ENCODE data around the gene MERTK.
"Not testable (repeated sequence)": the region's sequence is repeated elsewhere in the genome, so short reads cannot be mapped to it uniquely, and the experiment has no call there.

DNA sequence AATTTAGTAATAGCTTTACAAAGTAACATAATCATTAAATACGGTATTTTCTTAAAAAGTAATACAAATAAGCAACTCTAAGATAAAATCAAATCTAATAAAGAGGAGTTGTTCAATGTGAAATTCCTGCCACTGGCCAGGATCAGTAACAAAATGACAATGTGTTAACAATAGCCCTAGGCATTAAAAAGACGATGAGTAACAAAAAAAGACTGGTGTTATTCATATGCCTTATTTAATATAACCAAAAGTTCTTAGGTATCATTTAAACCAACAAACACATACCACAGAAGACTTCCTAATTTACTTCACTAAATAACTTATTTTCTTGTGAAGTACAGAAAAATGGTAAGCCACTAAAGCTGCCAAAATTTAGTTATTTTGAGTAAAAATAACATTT lies 25.6 kb upstream of the MERTK start:
- TF ChIP-seq, protein P1, sequence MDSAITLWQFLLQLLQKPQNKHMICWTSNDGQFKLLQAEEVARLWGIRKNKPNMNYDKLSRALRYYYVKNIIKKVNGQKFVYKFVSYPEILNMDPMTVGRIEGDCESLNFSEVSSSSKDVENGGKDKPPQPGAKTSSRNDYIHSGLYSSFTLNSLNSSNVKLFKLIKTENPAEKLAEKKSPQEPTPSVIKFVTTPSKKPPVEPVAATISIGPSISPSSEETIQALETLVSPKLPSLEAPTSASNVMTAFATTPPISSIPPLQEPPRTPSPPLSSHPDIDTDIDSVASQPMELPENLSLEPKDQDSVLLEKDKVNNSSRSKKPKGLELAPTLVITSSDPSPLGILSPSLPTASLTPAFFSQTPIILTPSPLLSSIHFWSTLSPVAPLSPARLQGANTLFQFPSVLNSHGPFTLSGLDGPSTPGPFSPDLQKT (CRISPR knock-in tag; IDR thresholded peaks at IDR 0.05; ENCODE audit: borderline replicate concordance), result not testable (repeated sequence)
- not testable (repeated sequence) for TF ChIP-seq CEBPB (IDR thresholded peaks at IDR 0.05; ENCODE audit: borderline replicate concordance, low read depth, low read length); NCOA1 (CRISPR knock-in tag; IDR thresholded peaks at IDR 0.05); HIVEP1 (CRISPR knock-in tag; IDR thresholded peaks at IDR 0.05); TMF1 (CRISPR knock-in tag; IDR thresholded peaks at IDR 0.05; ENCODE audit: low read depth)
- TF ChIP-seq, protein P2, sequence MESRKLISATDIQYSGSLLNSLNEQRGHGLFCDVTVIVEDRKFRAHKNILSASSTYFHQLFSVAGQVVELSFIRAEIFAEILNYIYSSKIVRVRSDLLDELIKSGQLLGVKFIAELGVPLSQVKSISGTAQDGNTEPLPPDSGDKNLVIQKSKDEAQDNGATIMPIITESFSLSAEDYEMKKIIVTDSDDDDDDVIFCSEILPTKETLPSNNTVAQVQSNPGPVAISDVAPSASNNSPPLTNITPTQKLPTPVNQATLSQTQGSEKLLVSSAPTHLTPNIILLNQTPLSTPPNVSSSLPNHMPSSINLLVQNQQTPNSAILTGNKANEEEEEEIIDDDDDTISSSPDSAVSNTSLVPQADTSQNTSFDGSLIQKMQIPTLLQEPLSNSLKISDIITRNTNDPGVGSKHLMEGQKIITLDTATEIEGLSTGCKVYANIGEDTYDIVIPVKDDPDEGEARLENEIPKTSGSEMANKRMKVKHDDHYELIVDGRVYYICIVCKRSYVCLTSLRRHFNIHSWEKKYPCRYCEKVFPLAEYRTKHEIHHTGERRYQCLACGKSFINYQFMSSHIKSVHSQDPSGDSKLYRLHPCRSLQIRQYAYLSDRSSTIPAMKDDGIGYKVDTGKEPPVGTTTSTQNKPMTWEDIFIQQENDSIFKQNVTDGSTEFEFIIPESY (CRISPR knock-in tag; IDR thresholded peaks at IDR 0.05), result not testable (repeated sequence)
- TF ChIP-seq, protein P3, sequence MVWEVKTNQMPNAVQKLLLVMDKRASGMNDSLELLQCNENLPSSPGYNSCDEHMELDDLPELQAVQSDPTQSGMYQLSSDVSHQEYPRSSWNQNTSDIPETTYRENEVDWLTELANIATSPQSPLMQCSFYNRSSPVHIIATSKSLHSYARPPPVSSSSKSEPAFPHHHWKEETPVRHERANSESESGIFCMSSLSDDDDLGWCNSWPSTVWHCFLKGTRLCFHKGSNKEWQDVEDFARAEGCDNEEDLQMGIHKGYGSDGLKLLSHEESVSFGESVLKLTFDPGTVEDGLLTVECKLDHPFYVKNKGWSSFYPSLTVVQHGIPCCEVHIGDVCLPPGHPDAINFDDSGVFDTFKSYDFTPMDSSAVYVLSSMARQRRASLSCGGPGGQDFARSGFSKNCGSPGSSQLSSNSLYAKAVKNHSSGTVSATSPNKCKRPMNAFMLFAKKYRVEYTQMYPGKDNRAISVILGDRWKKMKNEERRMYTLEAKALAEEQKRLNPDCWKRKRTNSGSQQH (CRISPR knock-in tag; IDR thresholded peaks at IDR 0.05; ENCODE audit: low read depth), result not testable (repeated sequence)
- TF ChIP-seq, protein P4, sequence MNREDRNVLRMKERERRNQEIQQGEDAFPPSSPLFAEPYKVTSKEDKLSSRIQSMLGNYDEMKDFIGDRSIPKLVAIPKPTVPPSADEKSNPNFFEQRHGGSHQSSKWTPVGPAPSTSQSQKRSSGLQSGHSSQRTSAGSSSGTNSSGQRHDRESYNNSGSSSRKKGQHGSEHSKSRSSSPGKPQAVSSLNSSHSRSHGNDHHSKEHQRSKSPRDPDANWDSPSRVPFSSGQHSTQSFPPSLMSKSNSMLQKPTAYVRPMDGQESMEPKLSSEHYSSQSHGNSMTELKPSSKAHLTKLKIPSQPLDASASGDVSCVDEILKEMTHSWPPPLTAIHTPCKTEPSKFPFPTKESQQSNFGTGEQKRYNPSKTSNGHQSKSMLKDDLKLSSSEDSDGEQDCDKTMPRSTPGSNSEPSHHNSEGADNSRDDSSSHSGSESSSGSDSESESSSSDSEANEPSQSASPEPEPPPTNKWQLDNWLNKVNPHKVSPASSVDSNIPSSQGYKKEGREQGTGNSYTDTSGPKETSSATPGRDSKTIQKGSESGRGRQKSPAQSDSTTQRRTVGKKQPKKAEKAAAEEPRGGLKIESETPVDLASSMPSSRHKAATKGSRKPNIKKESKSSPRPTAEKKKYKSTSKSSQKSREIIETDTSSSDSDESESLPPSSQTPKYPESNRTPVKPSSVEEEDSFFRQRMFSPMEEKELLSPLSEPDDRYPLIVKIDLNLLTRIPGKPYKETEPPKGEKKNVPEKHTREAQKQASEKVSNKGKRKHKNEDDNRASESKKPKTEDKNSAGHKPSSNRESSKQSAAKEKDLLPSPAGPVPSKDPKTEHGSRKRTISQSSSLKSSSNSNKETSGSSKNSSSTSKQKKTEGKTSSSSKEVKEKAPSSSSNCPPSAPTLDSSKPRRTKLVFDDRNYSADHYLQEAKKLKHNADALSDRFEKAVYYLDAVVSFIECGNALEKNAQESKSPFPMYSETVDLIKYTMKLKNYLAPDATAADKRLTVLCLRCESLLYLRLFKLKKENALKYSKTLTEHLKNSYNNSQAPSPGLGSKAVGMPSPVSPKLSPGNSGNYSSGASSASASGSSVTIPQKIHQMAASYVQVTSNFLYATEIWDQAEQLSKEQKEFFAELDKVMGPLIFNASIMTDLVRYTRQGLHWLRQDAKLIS (CRISPR knock-in tag; IDR thresholded peaks at IDR 0.05), result not testable (repeated sequence)
- TF ChIP-seq, protein P5, sequence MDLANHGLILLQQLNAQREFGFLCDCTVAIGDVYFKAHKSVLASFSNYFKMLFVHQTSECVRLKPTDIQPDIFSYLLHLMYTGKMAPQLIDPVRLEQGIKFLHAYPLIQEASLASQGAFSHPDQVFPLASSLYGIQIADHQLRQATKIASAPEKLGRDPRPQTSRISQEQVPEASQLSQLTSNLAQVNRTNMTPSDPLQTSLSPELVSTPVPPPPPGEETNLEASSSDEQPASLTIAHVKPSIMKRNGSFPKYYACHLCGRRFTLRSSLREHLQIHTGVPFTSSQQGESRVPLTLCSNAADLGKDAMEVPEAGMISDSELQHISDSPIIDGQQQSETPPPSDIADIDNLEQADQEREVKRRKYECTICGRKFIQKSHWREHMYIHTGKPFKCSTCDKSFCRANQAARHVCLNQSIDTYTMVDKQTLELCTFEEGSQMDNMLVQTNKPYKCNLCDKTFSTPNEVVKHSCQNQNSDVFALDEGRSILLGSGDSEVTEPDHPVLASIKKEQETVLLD (CRISPR knock-in tag; IDR thresholded peaks at IDR 0.05; ENCODE audit: low read depth), result not testable (repeated sequence)
- TF ChIP-seq, protein P6, sequence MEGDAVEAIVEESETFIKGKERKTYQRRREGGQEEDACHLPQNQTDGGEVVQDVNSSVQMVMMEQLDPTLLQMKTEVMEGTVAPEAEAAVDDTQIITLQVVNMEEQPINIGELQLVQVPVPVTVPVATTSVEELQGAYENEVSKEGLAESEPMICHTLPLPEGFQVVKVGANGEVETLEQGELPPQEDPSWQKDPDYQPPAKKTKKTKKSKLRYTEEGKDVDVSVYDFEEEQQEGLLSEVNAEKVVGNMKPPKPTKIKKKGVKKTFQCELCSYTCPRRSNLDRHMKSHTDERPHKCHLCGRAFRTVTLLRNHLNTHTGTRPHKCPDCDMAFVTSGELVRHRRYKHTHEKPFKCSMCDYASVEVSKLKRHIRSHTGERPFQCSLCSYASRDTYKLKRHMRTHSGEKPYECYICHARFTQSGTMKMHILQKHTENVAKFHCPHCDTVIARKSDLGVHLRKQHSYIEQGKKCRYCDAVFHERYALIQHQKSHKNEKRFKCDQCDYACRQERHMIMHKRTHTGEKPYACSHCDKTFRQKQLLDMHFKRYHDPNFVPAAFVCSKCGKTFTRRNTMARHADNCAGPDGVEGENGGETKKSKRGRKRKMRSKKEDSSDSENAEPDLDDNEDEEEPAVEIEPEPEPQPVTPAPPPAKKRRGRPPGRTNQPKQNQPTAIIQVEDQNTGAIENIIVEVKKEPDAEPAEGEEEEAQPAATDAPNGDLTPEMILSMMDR (CRISPR knock-in tag; IDR thresholded peaks at IDR 0.05), result not testable (repeated sequence)
- TF ChIP-seq, protein P7, sequence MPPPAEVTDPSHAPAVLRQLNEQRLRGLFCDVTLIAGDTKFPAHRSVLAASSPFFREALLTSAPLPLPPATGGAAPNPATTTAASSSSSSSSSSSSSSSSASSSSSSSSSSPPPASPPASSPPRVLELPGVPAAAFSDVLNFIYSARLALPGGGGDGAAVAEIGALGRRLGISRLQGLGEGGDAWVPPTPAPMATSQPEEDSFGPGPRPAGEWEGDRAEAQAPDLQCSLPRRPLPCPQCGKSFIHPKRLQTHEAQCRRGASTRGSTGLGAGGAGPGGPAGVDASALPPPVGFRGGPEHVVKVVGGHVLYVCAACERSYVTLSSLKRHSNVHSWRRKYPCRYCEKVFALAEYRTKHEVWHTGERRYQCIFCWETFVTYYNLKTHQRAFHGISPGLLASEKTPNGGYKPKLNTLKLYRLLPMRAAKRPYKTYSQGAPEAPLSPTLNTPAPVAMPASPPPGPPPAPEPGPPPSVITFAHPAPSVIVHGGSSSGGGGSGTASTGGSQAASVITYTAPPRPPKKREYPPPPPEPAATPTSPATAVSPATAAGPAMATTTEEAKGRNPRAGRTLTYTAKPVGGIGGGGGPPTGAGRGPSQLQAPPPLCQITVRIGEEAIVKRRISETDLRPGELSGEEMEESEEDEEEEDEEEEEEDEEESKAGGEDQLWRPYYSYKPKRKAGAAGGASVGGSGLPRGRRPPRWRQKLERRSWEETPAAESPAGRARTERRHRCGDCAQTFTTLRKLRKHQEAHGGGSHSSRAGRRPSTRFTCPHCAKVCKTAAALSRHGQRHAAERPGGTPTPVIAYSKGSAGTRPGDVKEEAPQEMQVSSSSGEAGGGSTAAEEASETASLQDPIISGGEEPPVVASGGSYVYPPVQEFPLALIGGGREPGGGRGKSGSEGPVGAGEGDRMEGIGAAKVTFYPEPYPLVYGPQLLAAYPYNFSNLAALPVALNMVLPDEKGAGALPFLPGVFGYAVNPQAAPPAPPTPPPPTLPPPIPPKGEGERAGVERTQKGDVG (CRISPR knock-in tag; IDR thresholded peaks at IDR 0.05; ENCODE audit: borderline replicate concordance), result not testable (repeated sequence)
